HepG2 (cell line): ENCODE data around the gene SMIM29. TPM values are rescaled to one million over a fixed set of nuclear protein-coding genes. Genes with fewer than 3 reads are reported as not detected.

Experiments used
- ATAC-seq: fragments of 200-7000 bp; cut with Tn5 transposase; 3 replicates; pipeline ENCODE4 v1.9.1; 2020; ENCODE audit warnings: mild to moderate bottlenecking, moderate library complexity
- BruUV-seq: library from RNA; stranded (reverse); fragments of 400-500 nt; replicated peaks from 2 replicates; lab custom pipeline; 2021; lab: Mats Ljungman, UMichigan
- CTCF ChIA-PET: fragments of 300-600 bp; formaldehyde crosslinking; extraction: SDS; loops from one replicate; lab custom pipeline; 2021; ENCODE audit warnings: low total read pairs, inconsistent platforms, low intra/inter-chr PET ratio; lab: Yijun Ruan, JAX
- POLR2A ChIA-PET: fragments of 350-600 bp; sonication (Branson Sonifier 250); formaldehyde crosslinking; loops from one replicate; lab custom pipeline; 2020; ENCODE audit warnings: antibody characterized with exemption, inconsistent platforms; lab: Yijun Ruan, JAX
- DNase-seq: peaks from one replicate; pipeline ENCODE4 v3.0.0-alpha.2; 2015; ENCODE audit warnings: low spot score
- FAIRE-seq: peaks from 3 replicates; lab custom pipeline; 2011; peaks lifted over from hg19 to GRCh38; lab: Jason Lieb, UNC
- H2AFZ ChIP-seq: one replicate; pipeline ENCODE4 v1.6.1; 2011; ENCODE audit warnings: low read length, inconsistent platforms
- H3K27ac ChIP-seq: fragments of 300-600 bp; 3 replicates; pipeline ENCODE4 v1.8.0; 2011; ENCODE audit warnings: mixed run types, mild to moderate bottlenecking, mixed read lengths, low read length, inconsistent platforms; ENCODE audit not compliant: insufficient read depth; ENCODE audit errors: extremely low read length
- H3K27me3 ChIP-seq, 2 experiments: fragments of 200-600 bp in 1 of 2; 2 replicates in 1 of 2; 3 replicates in 1 of 2; pipeline versions ENCODE4 v1.6.0 to v1.8.0; 2011; ENCODE audit warnings: low read length in 2 of 2, mild to moderate bottlenecking in 2 of 2, moderate library complexity in 2 of 2, inconsistent platforms in 1 of 2; ENCODE audit not compliant: insufficient read depth in 2 of 2, control insufficient read depth in 1 of 2
- H3K36me3 ChIP-seq, 2 experiments: fragments of 200-600 bp in 1 of 2; replicated peaks in 1 of 2; 2 replicates in 1 of 2; 3 replicates in 1 of 2; pipeline versions ENCODE4 v1.5.1 to v1.8.0; 2011; ENCODE audit warnings: low read length in 2 of 2, inconsistent platforms in 1 of 2; ENCODE audit not compliant: insufficient read depth in 2 of 2, control insufficient read depth in 1 of 2
- H3K4me1 ChIP-seq: 2 replicates; pipeline ENCODE4 v1.5.1; 2012; ENCODE audit warnings: low read length, inconsistent platforms; ENCODE audit not compliant: insufficient read depth
- H3K4me2 ChIP-seq: 2 replicates; pipeline ENCODE4 v1.6.0; 2011; ENCODE audit warnings: low read depth, low read length, inconsistent platforms
- H3K4me3 ChIP-seq, 3 experiments: fragments of 200-600 bp in 1 of 3; sonication (generic), shearing (Covaris generic) in 1 of 3; replicated peaks in 1 of 3; 2 replicates each; pipeline ENCODE4 v1.5.1; 2011 to 2016; ENCODE audit warnings: low read length in 3 of 3, inconsistent platforms in 2 of 3, low read depth in 2 of 3, mild to moderate bottlenecking in 2 of 3, control low read depth in 1 of 3, mixed read lengths in 1 of 3; ENCODE audit not compliant: insufficient read depth in 1 of 3
- H3K79me2 ChIP-seq: one replicate; pipeline ENCODE4 v1.6.1; 2011; ENCODE audit warnings: low read length, inconsistent platforms; ENCODE audit not compliant: insufficient read depth
- H3K9ac ChIP-seq: 2 replicates; pipeline ENCODE4 v1.6.0; 2011; ENCODE audit warnings: mild to moderate bottlenecking, low read depth, low read length, inconsistent platforms; ENCODE audit not compliant: insufficient read depth
- H3K9me3 ChIP-seq: 2 replicates; pipeline ENCODE4 v1.5.1; 2012; ENCODE audit warnings: mild to moderate bottlenecking, low read length
- H4K20me1 ChIP-seq: 2 replicates; pipeline ENCODE4 v1.6.0; 2011; ENCODE audit warnings: inconsistent platforms, mild to moderate bottlenecking, low read length, moderate library complexity; ENCODE audit not compliant: insufficient read depth
- CCDC6 ChIP-seq: sonication (generic); formaldehyde crosslinking; IDR thresholded peaks from 2 replicates; pipeline ENCODE4 v1.8.1; 2022; ENCODE audit warnings: mild to moderate bottlenecking, missing genetic modification reagents, moderate library complexity
- KDM3A ChIP-seq: IDR thresholded peaks from 2 replicates; pipeline ENCODE4 v1.6.1; 2018; ENCODE audit warnings: low read depth, missing compliant biosample characterization
- KMT2A ChIP-seq: sonication (generic); formaldehyde crosslinking; IDR thresholded peaks from 2 replicates; pipeline ENCODE4 v1.4.0; 2020; ENCODE audit warnings: missing genetic modification reagents
- MYNN ChIP-seq: sonication (generic); formaldehyde crosslinking; IDR thresholded peaks from 2 replicates; pipeline ENCODE4 v1.4.0; 2020; ENCODE audit warnings: mild to moderate bottlenecking, low read depth, missing genetic modification reagents
- PRPF4 ChIP-seq: fragments of 200-400 bp; formaldehyde crosslinking; IDR thresholded peaks from 2 replicates; pipeline ENCODE4 v1.6.1; 2016; ENCODE audit warnings: low read length, low read depth; ENCODE audit not compliant: poor library complexity, severe bottlenecking
- RARA ChIP-seq: IDR thresholded peaks from 2 replicates; pipeline ENCODE4 v1.6.1; 2016; ENCODE audit warnings: missing genetic modification reagents, missing compliant biosample characterization
- TCF12 ChIP-seq, 2 experiments: fragments of 450-650 bp in 1 of 2; sonication (generic) in 1 of 2; formaldehyde crosslinking in 1 of 2; IDR thresholded peaks; 2 replicates each; pipeline versions ENCODE4 v1.6.1 to v1.8.0; 2017 to 2022; ENCODE audit warnings: antibody characterized with exemption in 1 of 2, mild to moderate bottlenecking in 1 of 2, missing genetic modification reagents in 1 of 2, moderate library complexity in 1 of 2
- USF2 ChIP-seq, 2 experiments: sonication (generic) in 1 of 2; formaldehyde crosslinking in 1 of 2; IDR thresholded peaks; 2 replicates each; pipeline versions ENCODE4 v1.5.1 to v1.6.1; 2011 to 2020; ENCODE audit warnings: borderline replicate concordance in 1 of 2, low read depth in 1 of 2, low read length in 1 of 2, mild to moderate bottlenecking in 1 of 2, missing genetic modification reagents in 1 of 2, moderate library complexity in 1 of 2
- XRCC5 ChIP-seq: fragments of 200-400 bp; formaldehyde crosslinking; optimal IDR thresholded peaks from 2 replicates; pipeline ENCODE3; 2017; ENCODE audit warnings: mild to moderate bottlenecking, low read length
- WGBS: methylation state at CpG from one replicate; pipeline ENCODE4 v1.1.6; 2017; ENCODE audit warnings: low lambda C conversion rate; 5-methylcytosine and 5-hydroxymethylcytosine counted together
- in situ Hi-C: cut with HindIII; loops from 2 replicates; pipeline ENCODE4 v1.10.0; 2017; ENCODE audit warnings: low pct_unique_long_range_greater_than_20kb; ENCODE audit not compliant: extremely low pct_ligation_motif_present
- intact Hi-C: fragments of 100-400 bp; cut with micrococcal nuclease; formaldehyde crosslinking; loops from one replicate; pipeline ENCODE4 v1.10.0; 2022; ENCODE audit not compliant: unreplicated experiment
- polyA plus RNA-seq, 8 experiments: library from polyadenylated mRNA; depleted of rRNA in 3 of 8; stranded (reverse) in 7 of 8; unstranded in 1 of 8; fragments of >200 nt; fragmentation: Illumina TruSeq in 4 of 8; extraction: Trizol in 4 of 8; gene quantifications; 2 replicates each; pipeline versions ENCODE4 v1.2.1 to v1.2.3, GENCODE V29; 2011 to 2016; ENCODE audit warnings: low read depth in 4 of 8, missing spikeins in 1 of 8, mixed read lengths in 1 of 8; ENCODE audit not compliant: insufficient read depth in 1 of 8
- total RNA-seq, 5 experiments: library from RNA; depleted of rRNA; stranded (reverse); fragments of >200 nt; fragmentation: Illumina TruSeq; extraction: Trizol; gene quantifications; 2 replicates each; pipeline ENCODE4 v1.2.3, GENCODE V29; 2016; ENCODE audit warnings: low read depth in 1 of 5
- TF ChIP-seq, protein P1 (sequence below): sonication (generic); formaldehyde crosslinking; IDR thresholded peaks from 2 replicates; pipeline ENCODE4 v1.8.1; 2022; ENCODE audit warnings: low read depth, mild to moderate bottlenecking, missing genetic modification reagents

Gene SMIM29
- total and polyA plus RNA-seq, 2 of the 13 experiments (the other 11 are each of a cell fraction or from before 2014, with no cell fraction given), result 8.8 to 15.3 TPM

DNA sequence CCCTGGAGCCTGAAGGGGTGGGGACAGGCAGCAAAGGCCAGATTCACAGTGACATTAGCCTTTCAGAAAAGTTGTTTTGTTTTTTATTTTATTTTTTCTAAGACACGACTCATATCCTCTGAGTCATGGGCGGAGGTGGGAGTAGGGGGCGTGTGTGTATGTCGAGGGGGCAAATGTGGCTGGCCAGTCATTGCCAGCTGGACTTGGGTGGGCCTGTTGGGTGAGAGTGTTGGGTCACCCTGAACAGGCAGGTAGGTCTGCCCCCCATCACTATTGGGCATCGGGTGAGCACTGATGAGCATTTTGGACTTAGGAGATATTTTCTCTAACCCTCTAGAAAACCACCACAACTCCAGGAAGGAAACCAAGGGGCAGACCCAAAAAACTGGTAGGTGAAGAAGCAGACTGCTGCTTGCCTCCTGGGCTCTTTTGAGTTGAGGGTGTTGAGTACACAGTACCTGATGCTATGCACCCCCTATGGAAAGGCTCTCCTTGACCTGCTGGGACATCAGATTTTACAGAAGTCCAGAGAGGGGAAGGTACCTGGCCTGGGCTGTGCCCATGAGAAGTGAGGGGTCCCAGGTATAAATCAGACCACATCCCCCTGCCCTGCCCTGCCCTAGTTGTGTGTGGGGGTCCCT is 5.6 kb downstream of the SMIM29 start (continued):
- TF ChIP-seq USF2 (IDR thresholded peaks at IDR 0.05; ENCODE audit: low read depth, low read length) (no peak), USF2 (CRISPR knock-in tag; IDR thresholded peaks at IDR 0.05; ENCODE audit: borderline replicate concordance) (no peak), PRPF4 (peak; percentile 40)

DNA sequence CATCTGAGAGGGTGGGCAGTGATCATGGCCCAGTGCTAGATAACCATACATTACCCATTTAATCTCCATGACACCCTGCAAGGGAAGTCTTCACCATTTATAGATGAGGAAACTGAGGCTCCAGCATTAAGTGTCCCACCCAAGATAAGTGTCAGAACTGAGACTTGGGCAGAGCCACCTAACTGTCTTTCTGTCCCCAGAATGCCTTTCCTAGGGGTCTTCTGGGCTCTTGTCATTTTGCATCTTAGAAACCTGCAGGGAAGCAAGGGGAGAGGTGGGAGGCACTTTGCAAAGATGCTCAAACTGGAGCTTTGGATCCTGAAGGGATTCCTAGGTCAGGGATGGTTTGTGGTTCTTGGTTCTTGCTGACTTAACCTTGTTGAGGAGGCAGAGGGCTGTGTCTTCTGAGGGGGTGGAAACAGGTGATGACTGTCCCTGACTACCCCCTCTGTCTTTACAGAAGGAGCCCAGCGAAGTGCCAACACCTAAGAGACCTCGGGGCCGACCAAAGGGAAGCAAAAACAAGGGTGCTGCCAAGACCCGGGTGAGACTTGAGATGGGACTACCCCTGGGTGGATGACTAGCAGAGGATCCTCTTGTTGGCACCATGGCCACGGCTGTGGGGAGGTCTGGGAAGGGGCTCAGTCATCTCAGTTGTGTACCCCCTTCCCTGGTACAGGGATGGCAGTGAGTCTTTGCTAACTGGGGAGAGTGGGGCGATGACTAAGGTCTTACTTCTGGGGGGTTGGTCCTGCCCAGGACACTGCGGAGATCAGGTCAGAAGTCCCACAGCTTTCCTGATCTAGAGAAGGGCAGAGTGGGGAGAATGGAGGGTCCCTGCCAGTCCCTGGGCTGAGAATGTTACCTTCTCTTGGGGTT is 6.3 kb downstream of the SMIM29 start:
- Histone ChIP-seq H3K36me3 (peaks cover 22 to 45% of the 10 kb centered on the region in 2 experiments; a peak in 4 of 5 replicates), H3K27ac (no peak overlapping the region), H3K9me3 (no peaks in the 10 kb centered on the region), H3K4me1 (peaks cover 60% of the 10 kb centered on the region), H4K20me1 (0 out of 2 replicates have a peak, but pooled peaks cover 4% of the 10 kb centered on the region), H3K4me2 (no peak overlapping the region), H3K79me2 (peaks cover 25% of the 10 kb centered on the region), H3K4me3 (no peak overlapping the region), H3K9ac (no peak overlapping the region), H3K27me3 (no peaks in the 10 kb centered on the region), H2AFZ (no peak overlapping the region)
- no peak for FAIRE-seq
- intact Hi-C loops, result no loop called here
- ATAC-seq, result no peak
- WGBS, result 99% methylated on average over 6 of the region's 7 CpGs
- in situ Hi-C loops, result loop anchor here (25.0 kb wide), 1 partner anchor 370 kb away; no protein-coding TSS in a partner anchor
- POLR2A ChIA-PET, result no interaction called here
- DNase-seq, result no peak
- CTCF ChIA-PET, result no interaction called here
- no TSS peak for BruUV-seq
- TF ChIP-seq CCDC6 (CRISPR knock-in tag), result no peak
- no peak for TF ChIP-seq MYNN (CRISPR knock-in tag)
- no peak for TF ChIP-seq RARA (CRISPR knock-in tag)
- TF ChIP-seq TCF12 (IDR thresholded peaks at IDR 0.05), result no peak
- no peak for TF ChIP-seq TCF12 (CRISPR knock-in tag; IDR thresholded peaks at IDR 0.05)
- TF ChIP-seq XRCC5, result no peak
- TF ChIP-seq KMT2A, result no peak
- TF ChIP-seq, protein P1, sequence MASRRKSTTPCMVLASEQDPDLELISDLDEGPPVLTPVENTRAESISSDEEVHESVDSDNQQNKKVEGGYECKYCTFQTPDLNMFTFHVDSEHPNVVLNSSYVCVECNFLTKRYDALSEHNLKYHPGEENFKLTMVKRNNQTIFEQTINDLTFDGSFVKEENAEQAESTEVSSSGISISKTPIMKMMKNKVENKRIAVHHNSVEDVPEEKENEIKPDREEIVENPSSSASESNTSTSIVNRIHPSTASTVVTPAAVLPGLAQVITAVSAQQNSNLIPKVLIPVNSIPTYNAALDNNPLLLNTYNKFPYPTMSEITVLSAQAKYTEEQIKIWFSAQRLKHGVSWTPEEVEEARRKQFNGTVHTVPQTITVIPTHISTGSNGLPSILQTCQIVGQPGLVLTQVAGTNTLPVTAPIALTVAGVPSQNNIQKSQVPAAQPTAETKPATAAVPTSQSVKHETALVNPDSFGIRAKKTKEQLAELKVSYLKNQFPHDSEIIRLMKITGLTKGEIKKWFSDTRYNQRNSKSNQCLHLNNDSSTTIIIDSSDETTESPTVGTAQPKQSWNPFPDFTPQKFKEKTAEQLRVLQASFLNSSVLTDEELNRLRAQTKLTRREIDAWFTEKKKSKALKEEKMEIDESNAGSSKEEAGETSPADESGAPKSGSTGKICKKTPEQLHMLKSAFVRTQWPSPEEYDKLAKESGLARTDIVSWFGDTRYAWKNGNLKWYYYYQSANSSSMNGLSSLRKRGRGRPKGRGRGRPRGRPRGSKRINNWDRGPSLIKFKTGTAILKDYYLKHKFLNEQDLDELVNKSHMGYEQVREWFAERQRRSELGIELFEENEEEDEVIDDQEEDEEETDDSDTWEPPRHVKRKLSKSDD (CRISPR knock-in tag), result no peak
- TF ChIP-seq KDM3A (CRISPR knock-in tag), result no peak
